ENCODE data around the gene MOB3C. TPM values are rescaled to one million over a fixed set of nuclear protein-coding genes. Genes with fewer than 3 reads are reported as not detected.

The MOB3C gene
- polyA plus RNA-seq, 3 donors, result 12.1 to 13.4 (median 12.4) TPM

- DNase-seq (ENCODE audit: low read depth in 3 of 3, low spot score in 2 of 3), result no peak
Measured at GRCh38 chr1:46580140-46580903, 36.3 kb downstream of the MOB3C start.

GRCh38 chr1:46577671-46578070 is 38.9 kb downstream of the MOB3C start:
- no peak for DNase-seq (ENCODE audit: low read depth in 3 of 3, low spot score in 2 of 3)

GRCh38 chr1:46576596-46576995 is 40.0 kb downstream of the MOB3C start:
- DNase-seq (ENCODE audit: low read depth in 3 of 3, low spot score in 2 of 3), result no peak

GRCh38 chr1:46575778-46576177 is 40.8 kb downstream of the MOB3C start:
- no peak for DNase-seq (ENCODE audit: low read depth in 3 of 3, low spot score in 2 of 3)

- DNase-seq (ENCODE audit: low read depth in 3 of 3, low spot score in 2 of 3), result no peak
Measured at GRCh38 chr1:46575300-46575699, 41.3 kb downstream of the MOB3C start.

- DNase-seq (ENCODE audit: low read depth in 3 of 3, low spot score in 2 of 3), result no peak
Measured at GRCh38 chr1:46571691-46572225, 44.9 kb downstream of the MOB3C start.

- peak; percentile 29 to 42 (median 38) for DNase-seq (ENCODE audit: low read depth in 3 of 3, low spot score in 2 of 3)
Measured at GRCh38 chr1:46569884-46570725, 46.5 kb downstream of the MOB3C start.

- DNase-seq (ENCODE audit: low read depth in 3 of 3, low spot score in 2 of 3), result no peak
Measured at GRCh38 chr1:46569116-46569515, 47.5 kb downstream of the MOB3C start.

GRCh38 chr1:46568461-46568891 is 48.1 kb downstream of the MOB3C start:
- no peak for DNase-seq (ENCODE audit: low read depth in 3 of 3, low spot score in 2 of 3)

GRCh38 chr1:46563341-46563740 is 53.3 kb downstream of the MOB3C start:
- no peak for DNase-seq (ENCODE audit: low read depth in 3 of 3, low spot score in 2 of 3)

- DNase-seq (ENCODE audit: low read depth in 3 of 3, low spot score in 2 of 3), result no peak
Measured at GRCh38 chr1:46562498-46562897, 54.1 kb downstream of the MOB3C start.

- DNase-seq (ENCODE audit: low read depth in 3 of 3, low spot score in 2 of 3), result no peak
Measured at GRCh38 chr1:46558966-46559365, 57.6 kb downstream of the MOB3C start.

- no peak for DNase-seq (ENCODE audit: low read depth in 3 of 3, low spot score in 2 of 3)
Measured at GRCh38 chr1:46558141-46558963, 58.3 kb downstream of the MOB3C start.

Other genes with a start within 250 kb of the MOB3C start
- gene FAAH, start 222.5 kb downstream of the MOB3C start, polyA plus RNA-seq (ENCODE audit: insufficient read length in 3 of 3), result 10 to 100 TPM; 18.0 to 19.5 (median 18.0) TPM
- not detected for gene DMBX1, start 127.0 kb downstream of the MOB3C start, polyA plus RNA-seq (ENCODE audit: insufficient read length in 3 of 3)
- not detected for gene KNCN, start 65.2 kb downstream of the MOB3C start, polyA plus RNA-seq (ENCODE audit: insufficient read length in 3 of 3)
- 10 to 100 TPM; 20.0 to 22.6 (median 20.8) TPM for gene MKNK1, start 12.5 kb downstream of the MOB3C start, polyA plus RNA-seq (ENCODE audit: insufficient read length in 3 of 3)
- 100 to 1,000 TPM; 107 to 121 (median 116) TPM for gene ATPAF1, start 51.6 kb upstream of the MOB3C start, polyA plus RNA-seq (ENCODE audit: insufficient read length in 3 of 3)
- gene TEX38, start 55.0 kb upstream of the MOB3C start, polyA plus RNA-seq (ENCODE audit: insufficient read length in 3 of 3), result under 1 TPM; 0.17 to 0.53 (median 0.28) TPM
- 100 to 1,000 TPM; 109 to 111 (median 110) TPM for gene EFCAB14, start 102.3 kb upstream of the MOB3C start, polyA plus RNA-seq (ENCODE audit: insufficient read length in 3 of 3)
- gene CYP4B1, start 182.2 kb upstream of the MOB3C start, polyA plus RNA-seq (ENCODE audit: insufficient read length in 3 of 3), result 1 to 10 TPM in 2 of 3 donors, under 1 TPM in 1; 0.79 to 2.3 (median 2.3) TPM